IMR-90 (cell line): ENCODE measurements around the gene MOB3B. TPM values are rescaled to one million over a fixed set of nuclear protein-coding genes. Genes with fewer than 3 reads are reported as not detected.

Experiments used
- ATAC-seq: fragments of 200-7000 bp; cut with Tn5 transposase; 2 replicates; pipeline ENCODE4 v1.9.1; 2020; ENCODE audit warnings: low read depth, mild to moderate bottlenecking, moderate library complexity
- BruUV-seq: library from RNA; stranded (reverse); fragments of 400-500 nt; replicated peaks from 2 replicates; lab custom pipeline; 2021; lab: Mats Ljungman, UMichigan
- CTCF ChIA-PET: fragments of 300-600 bp; formaldehyde crosslinking; extraction: SDS; loops from one replicate; lab custom pipeline; 2021; ENCODE audit warnings: antibody characterized with exemption; lab: Yijun Ruan, JAX
- POLR2A ChIA-PET: fragments of 300-600 bp; sonication (Branson Sonifier 250); formaldehyde crosslinking; loops from one replicate; lab custom pipeline; 2022; ENCODE audit warnings: antibody characterized with exemption; ENCODE audit not compliant: unreplicated experiment; lab: Charles Lee
- DNase-seq: peaks from one replicate; pipeline ENCODE4 v3.0.0; 2013
- H2AFZ ChIP-seq: replicated peaks from 2 replicates; pipeline ENCODE3; 2013; ENCODE audit warnings: low read length, mild to moderate bottlenecking; ENCODE audit not compliant: poor library complexity
- H2AK5ac ChIP-seq: 2 replicates; pipeline ENCODE4 v1.6.1; 2013; ENCODE audit warnings: low read depth, low read length, inconsistent platforms
- H2AK9ac ChIP-seq: replicated peaks from 2 replicates; pipeline ENCODE3; 2013; ENCODE audit warnings: mild to moderate bottlenecking, low read depth, low read length, moderate library complexity; ENCODE audit not compliant: poor library complexity
- H2BK120ac ChIP-seq: 2 replicates; pipeline ENCODE4 v1.6.1; 2013; ENCODE audit warnings: low read depth, low read length, inconsistent platforms
- H2BK15ac ChIP-seq: 3 replicates; pipeline ENCODE4 v1.6.1; 2013; ENCODE audit warnings: low read depth, low read length, inconsistent platforms
- H2BK20ac ChIP-seq: 2 replicates; pipeline ENCODE4 v1.6.1; 2013; ENCODE audit warnings: low read depth, mild to moderate bottlenecking, inconsistent platforms, low read length, moderate library complexity
- H2BK5ac ChIP-seq: 2 replicates; pipeline ENCODE4 v1.6.1; 2013; ENCODE audit warnings: mild to moderate bottlenecking, low read depth, low read length, inconsistent platforms; ENCODE audit not compliant: poor library complexity, severe bottlenecking
- H3K14ac ChIP-seq: replicated peaks from 2 replicates; pipeline ENCODE4 v1.6.1; 2013; ENCODE audit warnings: low read depth, low read length, inconsistent platforms
- H3K18ac ChIP-seq: 2 replicates; pipeline ENCODE4 v1.6.1; 2013; ENCODE audit warnings: low read depth, low read length, control low read depth
- H3K23ac ChIP-seq: 2 replicates; pipeline ENCODE4 v1.6.1; 2013; ENCODE audit warnings: low read depth, low read length, inconsistent platforms
- H3K27ac ChIP-seq: 2 replicates; pipeline ENCODE4 v1.5.1; 2013; ENCODE audit warnings: mild to moderate bottlenecking, control low read depth, low read length; ENCODE audit not compliant: insufficient read depth
- H3K27me3 ChIP-seq: 2 replicates; pipeline ENCODE4 v1.6.1; 2013; ENCODE audit warnings: low read length; ENCODE audit not compliant: control insufficient read depth, insufficient read depth
- H3K36me3 ChIP-seq: 2 replicates; pipeline ENCODE4 v1.6.1; 2013; ENCODE audit warnings: low read length, mixed read lengths; ENCODE audit not compliant: control insufficient read depth, insufficient read depth
- H3K4ac ChIP-seq: 2 replicates; pipeline ENCODE4 v1.6.1; 2013; ENCODE audit warnings: low read depth, low read length, inconsistent platforms
- H3K4me1 ChIP-seq: 2 replicates; pipeline ENCODE4 v1.6.1; 2013; ENCODE audit warnings: low read length, mixed read lengths; ENCODE audit not compliant: control insufficient read depth, insufficient read depth
- H3K4me2 ChIP-seq: 2 replicates; pipeline ENCODE4 v1.6.1; 2013; ENCODE audit warnings: low read depth, mild to moderate bottlenecking, control low read depth, low read length, moderate library complexity
- H3K4me3 ChIP-seq: 2 replicates; pipeline ENCODE4 v1.5.1; 2013; ENCODE audit warnings: low read depth, mild to moderate bottlenecking, control low read depth, low read length, moderate library complexity; ENCODE audit not compliant: insufficient read depth
- H3K56ac ChIP-seq: 2 replicates; pipeline ENCODE4 v1.6.1; 2013; ENCODE audit warnings: low read length, inconsistent platforms; ENCODE audit not compliant: insufficient read depth; ENCODE audit errors: extremely low read depth
- H3K79me1 ChIP-seq, 2 experiments: 2 replicates each; pipeline ENCODE4 v1.6.1; 2013; ENCODE audit warnings: low read length in 2 of 2, inconsistent platforms in 1 of 2, low read depth in 1 of 2
- H3K9ac ChIP-seq: 2 replicates; pipeline ENCODE4 v1.6.1; 2013; ENCODE audit warnings: low read depth, low read length, control low read depth
- H3K9me1 ChIP-seq: 2 replicates; pipeline ENCODE4 v1.6.1; 2013; ENCODE audit warnings: low read length, inconsistent platforms; ENCODE audit not compliant: insufficient read depth
- H3K9me3 ChIP-seq: 2 replicates; pipeline ENCODE4 v1.6.1; 2013; ENCODE audit warnings: low read length; ENCODE audit not compliant: control insufficient read depth, insufficient read depth
- H4K20me1 ChIP-seq: 2 replicates; pipeline ENCODE4 v1.6.1; 2013; ENCODE audit warnings: low read length, inconsistent platforms; ENCODE audit not compliant: insufficient read depth
- H4K5ac ChIP-seq: 2 replicates; pipeline ENCODE4 v1.6.1; 2013; ENCODE audit warnings: mild to moderate bottlenecking, low read depth, low read length, control low read depth
- H4K8ac ChIP-seq, 2 experiments: 2 replicates each; pipeline ENCODE4 v1.6.1; 2013; ENCODE audit warnings: low read depth in 2 of 2, low read length in 2 of 2, control low read depth in 1 of 2, inconsistent platforms in 1 of 2
- H4K91ac ChIP-seq: 2 replicates; pipeline ENCODE4 v1.6.1; 2013; ENCODE audit warnings: low read depth, low read length, inconsistent platforms; ENCODE audit not compliant: insufficient read depth
- CEBPB ChIP-seq: IDR thresholded peaks from 2 replicates; pipeline ENCODE4 v1.6.1; 2012; ENCODE audit warnings: low read depth, low read length, improper control_type of control experiment
- CHD1 ChIP-seq: IDR thresholded peaks from 2 replicates; pipeline ENCODE4 v1.6.1; 2012; ENCODE audit warnings: low read depth, low read length, improper control_type of control experiment
- MAZ ChIP-seq: IDR thresholded peaks from 2 replicates; pipeline ENCODE4 v1.6.1; 2012; ENCODE audit warnings: low read depth, mild to moderate bottlenecking, low read length, improper control_type of control experiment, moderate library complexity, borderline replicate concordance
- MXI1 ChIP-seq: IDR thresholded peaks from 2 replicates; pipeline ENCODE4 v1.6.1; 2012; ENCODE audit warnings: low read depth, mild to moderate bottlenecking, low read length, moderate library complexity, borderline replicate concordance
- NFE2L2 ChIP-seq: fragments of 150-350 bp; IDR thresholded peaks from 2 replicates; pipeline ENCODE4 v1.6.1; 2016; ENCODE audit warnings: low read depth, mild to moderate bottlenecking, low read length
- RAD21 ChIP-seq: IDR thresholded peaks from 2 replicates; pipeline ENCODE4 v1.6.1; 2012; ENCODE audit warnings: low read length, improper control_type of control experiment
- RFX5 ChIP-seq: IDR thresholded peaks from 2 replicates; pipeline ENCODE4 v1.8.0; 2012; ENCODE audit warnings: low read depth, mild to moderate bottlenecking, low read length, moderate library complexity
- WGBS, 2 experiments: methylation state at CpG; one replicate each; pipeline versions ENCODE4 v1.1.5 to v1.1.7; 2013; ENCODE audit warnings: missing lambda C conversion rate in 2 of 2; ENCODE audit not compliant: insufficient read length in 1 of 2; ENCODE audit errors: extremely low coverage in 2 of 2; 5-methylcytosine and 5-hydroxymethylcytosine counted together
- dilution Hi-C: fragments of 300-500 bp; cut with HindIII; formaldehyde crosslinking; loops from one replicate; pipeline ENCODE4 v1.14.3; 2018; ENCODE audit warnings: low sequenced_read_pairs; ENCODE audit not compliant: unreplicated experiment
- in situ Hi-C: fragments of 300-500 bp; cut with MboI; formaldehyde crosslinking; loops from 3 replicates; pipeline ENCODE4 v1.14.3; 2019; ENCODE audit warnings: low sequenced_read_pairs, inconsistent platforms, mixed read lengths
- intact Hi-C: fragments of 100-400 bp; cut with micrococcal nuclease; formaldehyde crosslinking; loops from 2 replicates; pipeline ENCODE4 v1.10.0; 2022
- polyA plus RNA-seq, 3 experiments: library from polyadenylated mRNA; depleted of rRNA; stranded (reverse); fragments of >200 nt; gene quantifications; 2 replicates each; pipeline ENCODE4 v1.2.3, GENCODE V29; 2012; ENCODE audit warnings: low replicate concordance in 1 of 3
- total RNA-seq: library from RNA; depleted of rRNA; stranded (reverse); fragments of >200 nt; gene quantifications from 2 replicates; pipeline ENCODE4 v1.2.3, GENCODE V29; 2012
- TF ChIP-seq, protein P1 (sequence below): fragments of 150-350 bp; IDR thresholded peaks from 2 replicates; pipeline ENCODE4 v1.6.1; 2017; ENCODE audit warnings: mild to moderate bottlenecking, antibody characterized with exemption, low read length, low read depth

MOB3B gene
- total and polyA plus RNA-seq, 2 of the 4 experiments (the other 2 are of a cell fraction) = under 0.01 to 0.02 TPM

DNA sequence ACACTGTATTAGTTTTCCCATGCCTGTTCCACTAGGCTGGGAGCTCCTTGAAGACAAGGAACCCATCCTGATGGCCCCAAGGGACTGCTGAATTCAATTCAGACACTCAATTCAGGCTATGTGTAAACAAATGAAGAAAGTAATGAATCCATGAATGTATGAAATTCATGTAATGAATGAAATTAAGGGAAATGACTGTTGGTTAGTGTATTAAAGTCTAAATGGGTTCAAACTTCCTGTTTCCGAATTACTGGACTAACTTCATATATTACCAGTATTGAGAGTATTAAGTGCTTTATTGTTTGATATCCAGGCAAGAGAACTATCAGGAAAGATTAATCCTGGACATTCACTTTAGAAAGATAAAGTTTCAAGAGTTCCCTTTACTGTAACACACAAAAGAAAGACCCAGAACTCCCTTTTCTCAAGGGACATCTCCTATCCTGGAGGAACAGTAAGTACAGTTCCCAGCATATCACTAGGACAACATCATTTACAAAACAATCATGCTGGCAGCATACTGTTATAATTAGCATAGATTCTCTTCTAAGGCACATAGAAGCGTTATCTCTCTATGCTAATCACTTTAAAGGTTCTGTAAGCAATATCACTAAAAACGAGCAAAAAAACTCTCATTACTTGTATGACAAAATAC lies 34.0 kb downstream of the MOB3B start:
- Histone ChIP-seq H2BK20ac (no peak overlapping the region), H3K9me3 (no peaks in the 10 kb centered on the region), H3K56ac (no peak overlapping the region), H2BK5ac (no peak overlapping the region), H2BK15ac (no peak overlapping the region), H3K27ac (no peak overlapping the region), H4K91ac (no peak overlapping the region), H3K4me3 (no peak overlapping the region), H2BK120ac (no peak overlapping the region), H3K4me1 (no peaks in the 10 kb centered on the region), H3K27me3 (no peaks in the 10 kb centered on the region), H3K9me1 (no peaks in the 10 kb centered on the region), H4K8ac (no peak overlapping the region), H2AFZ (no peak overlapping the region), H3K18ac (no peak overlapping the region), H3K4ac (no peak overlapping the region), H3K14ac (no peak overlapping the region), H3K9ac (no peak overlapping the region), H2AK5ac (no peak overlapping the region), H3K36me3 (no peaks in the 10 kb centered on the region), H3K79me1 (no peaks in the 10 kb centered on the region), H4K20me1 (no peaks in the 10 kb centered on the region), H3K23ac (no peak overlapping the region), H3K4me2 (no peak overlapping the region), H2AK9ac (no peak overlapping the region), H4K5ac (no peak overlapping the region)
- CTCF ChIA-PET = no interaction called here
- 20% methylated on average over 1 of the region's 3 CpGs; no CpG with 5 or more reads in 1 of the 2 experiments for WGBS, 2 experiments
- POLR2A ChIA-PET = no interaction called here
- dilution Hi-C loops (no loop called here), in situ Hi-C loops (no loop called here), intact Hi-C loops (no loop called here)
- no TSS peak for BruUV-seq
- ATAC-seq = no peak
- DNase-seq = no peak
- TF ChIP-seq MXI1 (no peak), NFE2L2 (no peak), RFX5 (no peak), RAD21 (no peak), CHD1 (no peak), CEBPB (no peak), MAZ (no peak)
- TF ChIP-seq, protein P1, sequence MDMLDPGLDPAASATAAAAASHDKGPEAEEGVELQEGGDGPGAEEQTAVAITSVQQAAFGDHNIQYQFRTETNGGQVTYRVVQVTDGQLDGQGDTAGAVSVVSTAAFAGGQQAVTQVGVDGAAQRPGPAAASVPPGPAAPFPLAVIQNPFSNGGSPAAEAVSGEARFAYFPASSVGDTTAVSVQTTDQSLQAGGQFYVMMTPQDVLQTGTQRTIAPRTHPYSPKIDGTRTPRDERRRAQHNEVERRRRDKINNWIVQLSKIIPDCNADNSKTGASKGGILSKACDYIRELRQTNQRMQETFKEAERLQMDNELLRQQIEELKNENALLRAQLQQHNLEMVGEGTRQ = no peak
